ENCODE measurements around the gene PYGO2. TPM values are rescaled to one million over a fixed set of nuclear protein-coding genes. Genes with fewer than 3 reads are reported as not detected.

Gene PYGO2
- total and polyA plus RNA-seq, 2 experiments from 2014 or later: 45.3 to 45.6 TPM

Other genes starting within 250 kb of the PYGO2 start
- 0.81 and 1.5 TPM in 2 replicates for gene KCNN3, start 91.5 kb downstream of the PYGO2 start, total RNA-seq
- 1.1 and 2.9 TPM in 2 replicates for gene KCNN3, start 91.5 kb downstream of the PYGO2 start, polyA plus RNA-seq
- 20.1 and 23.8 TPM in 2 replicates for gene PMVK, start 25.1 kb downstream of the PYGO2 start, total RNA-seq
- gene PMVK, start 25.1 kb downstream of the PYGO2 start, polyA plus RNA-seq: 94.4 and 95.4 TPM in 2 replicates
- gene PBXIP1, start 5.7 kb downstream of the PYGO2 start, total RNA-seq: 155 and 161 TPM in 2 replicates
- gene PBXIP1, start 5.7 kb downstream of the PYGO2 start, polyA plus RNA-seq: 93.7 and 108 TPM in 2 replicates
- gene SHC1, start 9.0 kb upstream of the PYGO2 start, total RNA-seq: 80.0 and 80.3 TPM in 2 replicates
- gene SHC1, start 9.0 kb upstream of the PYGO2 start, polyA plus RNA-seq: 66.8 and 70.7 TPM in 2 replicates
- gene CKS1B, start 12.9 kb upstream of the PYGO2 start, total RNA-seq: 52.9 and 96.5 TPM in 2 replicates
- gene CKS1B, start 12.9 kb upstream of the PYGO2 start, polyA plus RNA-seq: 157 and 337 TPM in 2 replicates
- 34.3 and 39.7 TPM in 2 replicates for gene FLAD1, start 21.6 kb upstream of the PYGO2 start, total RNA-seq
- gene FLAD1, start 21.6 kb upstream of the PYGO2 start, polyA plus RNA-seq: 59.2 and 60.8 TPM in 2 replicates
- gene LENEP, start 31.8 kb upstream of the PYGO2 start, total RNA-seq: not detected in 2 replicates
- gene LENEP, start 31.8 kb upstream of the PYGO2 start, polyA plus RNA-seq: 0.72 TPM in 1 of 2 replicates, not detected in the other
- gene ZBTB7B, start 41.0 kb upstream of the PYGO2 start, total RNA-seq: 25.5 and 25.6 TPM in 2 replicates
- 4.6 and 4.7 TPM in 2 replicates for gene ZBTB7B, start 41.0 kb upstream of the PYGO2 start, polyA plus RNA-seq
- 4.3 and 5.4 TPM in 2 replicates for gene DCST2, start 72.0 kb upstream of the PYGO2 start, total RNA-seq
- 1.1 and 3.8 TPM in 2 replicates for gene DCST2, start 72.0 kb upstream of the PYGO2 start, polyA plus RNA-seq
- gene DCST1, start 72.0 kb upstream of the PYGO2 start, total RNA-seq: not detected in 2 replicates
- gene DCST1, start 72.0 kb upstream of the PYGO2 start, polyA plus RNA-seq: 0.27 and 0.57 TPM in 2 replicates
- gene ADAM15, start 89.5 kb upstream of the PYGO2 start, total RNA-seq: 19.5 and 23.0 TPM in 2 replicates
- gene ADAM15, start 89.5 kb upstream of the PYGO2 start, polyA plus RNA-seq: 23.0 and 25.2 TPM in 2 replicates
- 29.2 and 36.0 TPM in 2 replicates for gene EFNA4, start 102.0 kb upstream of the PYGO2 start, total RNA-seq
- gene EFNA4, start 102.0 kb upstream of the PYGO2 start, polyA plus RNA-seq: 18.3 and 29.6 TPM in 2 replicates
- gene EFNA3, start 117.1 kb upstream of the PYGO2 start, total RNA-seq: 26.3 and 31.9 TPM in 2 replicates
- 34.2 and 43.0 TPM in 2 replicates for gene EFNA3, start 117.1 kb upstream of the PYGO2 start, polyA plus RNA-seq
- 39.1 and 43.1 TPM in 2 replicates for gene EFNA1, start 166.1 kb upstream of the PYGO2 start, total RNA-seq
- 83.5 and 104 TPM in 2 replicates for gene EFNA1, start 166.1 kb upstream of the PYGO2 start, polyA plus RNA-seq
- gene SLC50A1, start 174.1 kb upstream of the PYGO2 start, total RNA-seq: 18.4 and 20.9 TPM in 2 replicates
- gene SLC50A1, start 174.1 kb upstream of the PYGO2 start, polyA plus RNA-seq: 45.1 and 50.7 TPM in 2 replicates
- gene DPM3, start 178.7 kb upstream of the PYGO2 start, total RNA-seq: 102 and 114 TPM in 2 replicates
- gene DPM3, start 178.7 kb upstream of the PYGO2 start, polyA plus RNA-seq: 105 and 110 TPM in 2 replicates
- gene KRTCAP2, start 211.5 kb upstream of the PYGO2 start, total RNA-seq: 122 and 124 TPM in 2 replicates
- gene KRTCAP2, start 211.5 kb upstream of the PYGO2 start, polyA plus RNA-seq: 357 and 428 TPM in 2 replicates
- gene TRIM46, start 212.1 kb upstream of the PYGO2 start, total RNA-seq: 3.6 and 5.4 TPM in 2 replicates
- gene TRIM46, start 212.1 kb upstream of the PYGO2 start, polyA plus RNA-seq: 2.9 and 3.2 TPM in 2 replicates
- gene THBS3, start 246.1 kb upstream of the PYGO2 start, total RNA-seq: 10.8 and 14.2 TPM in 2 replicates
- gene THBS3, start 246.1 kb upstream of the PYGO2 start, polyA plus RNA-seq: 9.4 and 15.1 TPM in 2 replicates
- 24.7 and 45.0 TPM in 2 replicates for gene MTX1, start 246.9 kb upstream of the PYGO2 start, total RNA-seq
- gene MTX1, start 246.9 kb upstream of the PYGO2 start, polyA plus RNA-seq: 31.9 and 50.2 TPM in 2 replicates

All from cardiac muscle cell (in vitro differentiated cells and primary cell).